GM21619 (cell line): ENCODE results near the gene ZDHHC7.
"Not testable (repeated sequence)": the region's sequence is repeated elsewhere in the genome, so short reads cannot be mapped to it uniquely, and the experiment has no call there.

Experiments used
- ATAC-seq: cut with Tn5 transposase; IDR thresholded peaks from one replicate; pipeline ENCODE4 v1.9.1; 2021; ENCODE audit not compliant: unreplicated experiment

The ZDHHC7 gene

DNA sequence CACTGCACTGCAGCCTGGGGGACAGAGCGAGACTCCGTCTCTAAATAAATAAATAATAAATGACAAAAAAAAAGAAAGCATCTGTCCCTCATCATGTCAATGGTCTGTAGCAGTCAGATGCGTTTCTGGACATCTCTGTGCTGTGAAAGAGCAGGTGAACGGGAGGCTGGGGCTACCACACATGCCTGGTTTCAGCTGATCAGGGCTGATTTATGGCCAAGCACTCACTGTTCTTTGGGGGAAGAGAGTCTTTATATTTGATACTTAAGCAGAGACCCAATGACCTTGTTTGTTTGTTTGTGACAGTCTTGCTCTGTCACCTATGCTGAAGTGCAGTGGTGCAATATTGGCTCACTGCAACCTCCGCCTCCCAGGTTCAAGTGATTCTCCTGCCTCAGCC is 33.7 kb upstream of the ZDHHC7 start:
- no peak for ATAC-seq

- no peak for ATAC-seq
Measured at GRCh38 chr16:85042606-85043005, 31.3 kb upstream of the ZDHHC7 start.

DNA sequence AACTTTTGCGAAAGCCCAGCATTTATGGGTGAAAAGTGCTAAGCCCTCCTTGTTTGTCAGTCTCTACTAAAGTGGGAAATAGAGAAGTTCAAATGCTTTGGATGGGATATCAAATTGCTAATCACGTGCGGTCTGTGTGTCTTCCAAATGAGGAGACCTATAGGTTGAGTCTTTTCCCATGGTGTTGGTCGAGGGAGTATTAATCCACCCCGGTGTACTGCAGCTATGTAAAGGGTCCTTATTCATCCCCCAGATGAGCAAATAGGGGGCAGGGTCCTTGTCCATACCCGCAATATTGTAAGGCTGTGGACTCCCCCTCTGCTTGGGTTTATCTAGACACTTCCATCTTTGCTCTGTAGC is 30.8 kb upstream of the ZDHHC7 start:
- no peak for ATAC-seq

- no peak for ATAC-seq
Measured at GRCh38 chr16:85041219-85042166, 30.2 kb upstream of the ZDHHC7 start.

DNA sequence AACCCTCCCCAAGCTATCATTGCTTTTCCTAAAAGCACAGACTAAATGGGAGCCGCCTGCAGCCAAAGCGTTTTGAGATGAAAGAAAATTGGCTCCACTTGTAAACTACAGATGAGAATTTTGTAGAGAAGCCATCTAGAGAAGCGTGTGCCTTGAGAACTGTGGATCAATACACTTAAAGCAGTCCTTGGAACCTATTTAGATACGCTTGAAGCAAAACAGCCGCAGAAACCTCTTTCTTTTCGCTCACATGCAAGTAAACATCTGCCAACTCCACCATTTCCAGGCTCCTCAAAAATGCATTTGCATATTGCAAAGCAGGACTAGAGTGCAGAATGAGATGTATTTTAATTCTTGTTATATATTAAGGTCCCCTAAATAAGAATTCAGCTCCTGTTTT is 29.4 kb upstream of the ZDHHC7 start:
- ATAC-seq, result no peak

DNA sequence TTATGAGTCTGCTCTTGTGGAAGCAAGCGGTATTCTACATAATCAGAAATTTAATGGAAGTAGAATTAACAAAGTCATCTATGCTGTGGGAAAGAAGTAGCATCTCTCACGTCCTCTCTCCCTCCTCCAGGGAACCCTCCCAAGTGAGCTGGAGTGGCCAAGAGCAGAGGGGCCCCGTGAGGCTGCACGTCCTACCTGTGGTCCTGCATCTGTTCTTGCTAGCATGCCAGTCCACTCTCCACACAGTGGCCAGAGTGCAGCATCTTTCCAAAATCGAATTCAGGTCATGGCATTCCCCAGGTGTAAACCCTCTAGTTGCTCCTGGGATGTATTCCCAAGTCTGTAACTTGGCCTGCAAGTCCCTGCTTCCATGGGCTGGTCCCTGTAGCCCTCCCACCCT is 26.4 kb upstream of the ZDHHC7 start:
- ATAC-seq, result no peak

- no peak for ATAC-seq
Measured at GRCh38 chr16:85037050-85037410, 25.7 kb upstream of the ZDHHC7 start.

- ATAC-seq, result no peak
Measured at GRCh38 chr16:85036236-85037049, 25.1 kb upstream of the ZDHHC7 start.

DNA sequence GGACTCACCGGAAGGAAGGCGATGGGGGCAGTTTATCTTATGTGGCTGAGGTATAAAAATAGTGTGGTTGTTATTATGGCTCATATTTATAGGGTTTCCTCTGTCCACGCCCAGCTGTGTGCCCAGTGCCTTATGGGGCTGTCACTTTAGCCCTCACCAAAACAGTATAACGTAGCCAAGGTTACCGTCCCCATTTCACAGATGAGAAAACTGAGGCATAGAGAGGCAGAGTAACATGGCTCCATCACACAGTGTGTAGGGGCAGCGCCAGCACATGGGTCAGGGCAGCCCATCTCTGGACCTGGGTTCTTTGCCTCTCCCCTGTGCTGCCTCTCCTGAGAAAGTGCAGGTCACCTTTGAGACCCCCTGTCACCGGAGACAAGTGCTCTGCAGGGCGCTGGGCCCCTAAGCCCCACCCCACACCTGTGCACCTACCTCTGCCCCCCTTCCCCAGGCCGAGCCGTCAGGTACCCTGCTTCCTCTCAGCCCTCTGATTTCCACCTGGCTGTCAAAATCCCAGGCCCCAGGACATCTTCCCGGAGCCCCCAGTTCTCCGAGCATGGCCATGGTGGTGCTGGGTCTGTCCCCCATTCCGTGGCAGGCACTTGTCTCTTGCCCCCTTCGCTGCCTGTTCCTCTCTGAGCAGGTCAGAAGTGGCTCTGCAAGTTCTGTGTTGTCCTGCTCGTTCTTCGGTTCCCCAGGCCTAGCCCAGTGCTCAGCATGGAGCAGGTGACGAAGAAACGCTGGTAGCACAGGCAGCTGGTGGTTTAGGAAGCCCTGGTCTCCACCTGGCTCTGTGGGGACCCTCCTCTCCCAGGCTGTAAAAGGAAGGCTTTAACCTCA is 23.5 kb upstream of the ZDHHC7 start:
- no peak for ATAC-seq

- ATAC-seq, result no peak
Measured at GRCh38 chr16:85033171-85033570, 21.8 kb upstream of the ZDHHC7 start.

DNA sequence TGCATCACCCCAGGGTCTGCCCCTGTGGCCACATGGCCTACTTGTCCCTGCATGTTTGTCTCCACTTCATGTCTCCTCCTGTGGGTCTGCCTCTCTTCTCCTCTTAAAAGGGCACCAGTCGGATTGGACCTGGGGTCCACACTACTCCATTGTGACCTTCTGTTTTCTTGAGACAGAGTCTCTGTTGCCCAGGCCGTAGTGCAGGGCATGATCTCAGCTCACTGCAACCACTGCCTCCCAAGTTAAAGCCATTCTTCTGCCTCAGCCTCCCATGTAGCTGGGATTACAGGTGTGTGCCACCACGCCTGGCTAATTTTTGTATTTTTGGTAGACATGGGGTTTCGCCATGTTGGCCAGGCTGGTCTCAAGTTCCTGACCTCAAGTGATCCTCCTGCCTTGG is 20.9 kb upstream of the ZDHHC7 start:
- ATAC-seq, result not testable (repeated sequence)

GRCh38 chr16:85031451-85031850 is 20.1 kb upstream of the ZDHHC7 start:
- ATAC-seq, result no peak

DNA sequence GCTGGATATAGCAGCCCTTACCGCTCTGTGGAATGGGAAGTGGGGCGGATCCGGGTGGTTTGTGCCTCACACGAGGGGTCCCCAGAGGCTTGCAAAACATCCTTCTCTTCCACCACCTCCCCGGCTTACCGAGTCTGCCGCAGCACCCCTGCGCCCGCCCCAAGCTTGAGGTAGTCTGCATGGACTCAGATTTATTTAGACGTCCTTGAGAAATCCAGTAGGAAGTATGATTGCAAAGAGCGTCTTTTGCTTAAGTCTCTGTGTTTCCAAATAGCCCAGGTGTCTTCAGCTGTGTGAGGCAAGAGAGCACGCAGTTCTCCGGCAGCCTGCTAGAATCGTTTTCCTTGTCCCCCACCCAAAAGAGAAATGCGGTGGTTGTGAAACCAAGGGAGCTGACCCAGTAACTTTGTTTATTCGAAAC is 18.7 kb upstream of the ZDHHC7 start:
- no peak for ATAC-seq

GRCh38 chr16:85029408-85029784 is 18.1 kb upstream of the ZDHHC7 start:
- no peak for ATAC-seq

DNA sequence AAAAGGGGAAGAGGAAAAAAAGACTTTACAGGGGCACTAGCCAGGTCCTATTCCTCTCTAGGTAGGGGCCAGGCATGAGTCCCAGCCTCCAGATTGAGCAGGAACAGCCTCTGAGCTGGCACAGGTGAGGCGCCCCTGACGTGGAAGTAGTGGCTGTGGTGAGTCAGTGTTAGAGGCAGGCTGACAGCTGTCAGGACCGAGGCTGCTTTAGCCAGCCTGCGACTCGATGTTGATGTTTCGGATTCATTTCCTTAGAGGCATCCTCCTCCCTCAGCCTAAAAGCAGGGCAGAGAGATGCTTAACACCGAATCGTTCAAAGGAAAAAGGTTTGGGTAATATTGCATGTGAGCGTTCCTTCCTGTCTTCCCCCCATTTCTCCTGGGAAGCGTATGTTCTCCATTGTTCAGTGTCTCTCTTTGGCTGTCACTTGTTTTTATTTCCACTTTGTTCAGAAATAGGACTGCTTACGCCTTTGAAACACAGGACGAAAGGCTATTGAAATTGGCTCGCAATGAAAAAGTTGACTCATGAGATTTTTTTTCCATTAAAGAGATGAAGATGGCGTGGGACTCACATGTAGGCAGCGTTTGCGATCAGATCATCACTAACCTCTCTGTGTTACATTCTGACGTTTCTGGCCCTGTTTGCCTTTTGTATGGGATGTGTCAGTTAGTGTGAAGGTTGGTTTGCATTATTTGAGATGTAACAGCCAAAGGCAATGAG is 17.5 kb upstream of the ZDHHC7 start:
- peak; percentile 33 for ATAC-seq

GRCh38 chr16:85027958-85028684 is 16.8 kb upstream of the ZDHHC7 start:
- peak; percentile 17 for ATAC-seq

DNA sequence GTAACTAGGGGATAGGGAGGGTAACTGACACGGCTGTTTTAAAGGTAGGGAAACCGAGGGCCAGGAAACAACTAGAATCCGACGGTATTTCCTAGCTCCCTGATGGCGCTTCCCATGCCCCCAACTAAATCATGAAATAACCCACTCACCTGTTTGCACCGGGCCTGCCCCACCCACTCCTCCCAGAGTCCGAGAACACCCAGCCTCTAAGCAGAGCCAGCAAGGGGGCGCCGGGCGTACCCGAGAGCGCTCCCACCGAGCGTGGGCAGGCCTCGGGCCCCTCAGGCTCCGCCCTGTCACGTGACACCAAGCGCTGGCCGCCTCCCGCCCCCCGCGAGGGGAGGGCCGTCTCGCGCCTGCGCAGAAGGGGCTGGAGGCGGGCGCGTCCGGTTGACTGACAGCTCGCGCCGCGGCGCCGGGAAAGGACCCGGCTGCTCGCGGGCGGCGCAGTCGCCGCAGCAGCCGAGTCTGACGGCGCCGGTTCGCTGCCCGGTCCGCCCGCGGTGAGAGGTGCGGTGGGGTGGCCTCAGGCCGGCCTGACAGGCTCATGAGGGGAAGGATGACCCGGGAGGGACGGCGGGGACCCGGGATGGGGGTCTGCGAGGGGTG is 16.1 kb upstream of the ZDHHC7 start, which contains the start of gene KIAA0513:
KIAA0513 (plus strand) TSS at position 447 of the 609 bp plus-strand sequence. CDS start 39,277 bp downstream, outside the sequence.
- peak; percentile 68 for ATAC-seq

DNA sequence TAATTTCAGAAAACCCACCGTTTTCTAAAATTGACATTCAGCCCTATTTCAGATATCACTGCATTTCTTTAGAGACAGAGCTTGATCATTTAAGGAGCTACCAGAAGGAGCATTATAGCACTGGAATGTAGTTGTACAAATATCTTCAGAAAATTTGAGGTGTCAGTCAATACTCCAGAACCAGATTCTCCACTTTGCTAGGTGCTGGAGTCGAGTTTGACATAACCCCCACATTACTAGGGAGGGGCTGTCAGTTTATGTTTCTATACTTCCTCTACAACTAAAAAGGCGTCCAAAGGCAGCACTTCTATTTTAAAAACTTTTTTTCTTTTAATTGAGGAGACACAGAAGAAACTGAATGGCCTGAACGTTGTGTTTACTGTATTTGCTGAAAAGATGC is 15.4 kb upstream of the ZDHHC7 start:
- no peak for ATAC-seq
